HG03378 (cell line): Measurements from ENCODE around the gene SUPT5H.
A peak's percentile ranks its signal among the peaks of the same experiment; 100 is the strongest.
"Not testable (repeated sequence)": the region's sequence is repeated elsewhere in the genome, so short reads cannot be mapped to it uniquely, and the experiment has no call there.

Source experiments
- ATAC-seq: cut with Tn5 transposase; IDR thresholded peaks from one replicate; pipeline ENCODE4 v1.9.1; 2021; ENCODE audit warnings: mild to moderate bottlenecking, moderate library complexity; ENCODE audit not compliant: unreplicated experiment

The SUPT5H gene

GRCh38 chr19:39463403-39463802 is 18.0 kb downstream of the SUPT5H start:
- ATAC-seq = no peak

GRCh38 chr19:39465956-39466747 is 20.8 kb downstream of the SUPT5H start:
- no peak for ATAC-seq

- ATAC-seq = no peak
Observed at GRCh38 chr19:39467941-39468340, 22.6 kb downstream of the SUPT5H start.

- ATAC-seq = no peak
Observed at GRCh38 chr19:39469036-39469435, 23.7 kb downstream of the SUPT5H start.

GRCh38 chr19:39469567-39469966 is 24.2 kb downstream of the SUPT5H start:
- ATAC-seq = no peak

- ATAC-seq = no peak
Observed at GRCh38 chr19:39470724-39471339, 25.4 kb downstream of the SUPT5H start.

GRCh38 chr19:39471756-39472536 is 26.6 kb downstream of the SUPT5H start:
- no peak for ATAC-seq

GRCh38 chr19:39472746-39473442 is 27.5 kb downstream of the SUPT5H start:
- no peak for ATAC-seq

GRCh38 chr19:39473443-39473960 is 28.1 kb downstream of the SUPT5H start:
- ATAC-seq = no peak

- ATAC-seq = no peak
Observed at GRCh38 chr19:39474139-39474620, 28.8 kb downstream of the SUPT5H start.

- ATAC-seq = no peak
Observed at GRCh38 chr19:39475748-39476147, 30.4 kb downstream of the SUPT5H start.

GRCh38 chr19:39479319-39479801 is 34.0 kb downstream of the SUPT5H start:
- ATAC-seq = not testable (repeated sequence)

- no peak for ATAC-seq
Observed at GRCh38 chr19:39479916-39480315, 34.5 kb downstream of the SUPT5H start.

GRCh38 chr19:39480337-39481228 is 35.2 kb downstream of the SUPT5H start, which contains the start of gene TIMM50:
TSS of gene TIMM50 (plus strand) at chr19:39480838. CDS start at chr19:39480854, 16 bp downstream.
- ATAC-seq = peak; percentile 67

- no peak for ATAC-seq
Observed at GRCh38 chr19:39481229-39481545, 35.8 kb downstream of the SUPT5H start.

- ATAC-seq = no peak
Observed at GRCh38 chr19:39481676-39482075, 36.3 kb downstream of the SUPT5H start.

- ATAC-seq = no peak
Observed at GRCh38 chr19:39483141-39483540, 37.8 kb downstream of the SUPT5H start.

- no peak for ATAC-seq
Observed at GRCh38 chr19:39489756-39490155, 44.4 kb downstream of the SUPT5H start.

- no peak for ATAC-seq
Observed at GRCh38 chr19:39492225-39492624, 46.8 kb downstream of the SUPT5H start.

GRCh38 chr19:39492788-39493187 is 47.4 kb downstream of the SUPT5H start:
- no peak for ATAC-seq
